DND-41 (cell line): ENCODE results near the gene COA6.
"Not testable (repeated sequence)": the region's sequence is repeated elsewhere in the genome, so short reads cannot be mapped to it uniquely, and the experiment has no call there.

Experiments used
- ATAC-seq: fragments of 200-7000 bp; cut with Tn5 transposase; 3 replicates; pipeline ENCODE4 v1.9.1; 2021; ENCODE audit warnings: low read depth; ENCODE audit not compliant: insufficient read depth
- DNase-seq: peaks from one replicate; pipeline ENCODE4 v3.0.0-alpha.2; 2020
- H2AFZ ChIP-seq: 2 replicates; pipeline ENCODE4 v1.6.0; 2012; ENCODE audit warnings: low read depth, low read length
- H3K27ac ChIP-seq: 2 replicates; pipeline ENCODE4 v1.5.1; 2012; ENCODE audit warnings: low read length, inconsistent platforms
- H3K27me3 ChIP-seq: fragments of 200-600 bp; sonication (generic); 2 replicates; pipeline ENCODE4 v1.6.0; 2012; ENCODE audit warnings: low read length, mild to moderate bottlenecking, inconsistent platforms; ENCODE audit not compliant: insufficient read depth, poor library complexity
- H3K36me3 ChIP-seq: 2 replicates; pipeline ENCODE4 v1.5.1; 2012; ENCODE audit warnings: low read length, inconsistent platforms; ENCODE audit not compliant: insufficient read depth
- H3K4me1 ChIP-seq: 2 replicates; pipeline ENCODE4 v1.5.1; 2012; ENCODE audit warnings: mild to moderate bottlenecking, low read length; ENCODE audit not compliant: insufficient read depth
- H3K4me2 ChIP-seq: 2 replicates; pipeline ENCODE4 v1.6.0; 2012; ENCODE audit warnings: mild to moderate bottlenecking, moderate library complexity, low read length, inconsistent platforms; ENCODE audit not compliant: insufficient read depth
- H3K4me3 ChIP-seq, 2 experiments: fragments of 200-600 bp in 1 of 2; shearing (Covaris generic) in 1 of 2; 2 replicates each; pipeline ENCODE4 v1.5.1; 2012 to 2016; ENCODE audit warnings: inconsistent platforms in 2 of 2, low read length in 2 of 2, mild to moderate bottlenecking in 2 of 2, low read depth in 1 of 2, moderate library complexity in 1 of 2
- H3K79me2 ChIP-seq: 2 replicates; pipeline ENCODE4 v1.6.0; 2012; ENCODE audit warnings: low read length, inconsistent platforms; ENCODE audit not compliant: insufficient read depth
- H3K9ac ChIP-seq: 2 replicates; pipeline ENCODE4 v1.6.0; 2012; ENCODE audit warnings: low read depth, mild to moderate bottlenecking, inconsistent platforms, low read length, moderate library complexity
- H3K9me3 ChIP-seq: 2 replicates; pipeline ENCODE4 v1.5.1; 2012; ENCODE audit warnings: low read length, moderate library complexity, mild to moderate bottlenecking, inconsistent platforms; ENCODE audit not compliant: insufficient read depth, severe bottlenecking
- H4K20me1 ChIP-seq: 2 replicates; pipeline ENCODE4 v1.6.0; 2012; ENCODE audit warnings: low read length; ENCODE audit not compliant: insufficient read depth
- CTCF ChIP-seq: IDR thresholded peaks from 2 replicates; pipeline ENCODE4 v1.5.1; 2012; ENCODE audit warnings: borderline replicate concordance, low read length, moderate library complexity, mild to moderate bottlenecking; ENCODE audit not compliant: poor library complexity, severe bottlenecking; ENCODE audit errors: extremely low read depth
- EZH2 ChIP-seq: IDR thresholded peaks from 3 replicates; pipeline ENCODE4 v1.6.1; 2012; ENCODE audit warnings: borderline replicate concordance, low read depth, mild to moderate bottlenecking, moderate library complexity, low read length, inconsistent platforms; ENCODE audit not compliant: severe bottlenecking

COA6 gene

GRCh38 chr1:234396871-234397270, 23.6 kb downstream of the COA6 start:
- no peak for ATAC-seq
- TF ChIP-seq EZH2: no peak
- TF ChIP-seq CTCF: no peak
- Histone ChIP-seq H3K4me2 (no peak overlapping the region), H3K4me3 (no peak overlapping the region), H3K4me1 (peaks cover 16% of the 10 kb centered on the region), H3K36me3 (peaks cover 59% of the 10 kb centered on the region), H3K79me2 (no peaks in the 10 kb centered on the region), H3K27me3 (no peaks in the 10 kb centered on the region), H2AFZ (no peak overlapping the region), H3K9ac (no peak overlapping the region), H3K27ac (no peak overlapping the region), H4K20me1 (no peaks in the 10 kb centered on the region), H3K9me3 (no peaks in the 10 kb centered on the region)
- DNase-seq: no peak

- no peak for ATAC-seq
- no peak overlapping the region for H3K4me2 ChIP-seq
- no peak overlapping the region for H3K4me3 ChIP-seq
- peaks cover 19% of the 10 kb centered on the region for H3K4me1 ChIP-seq
- H2AFZ ChIP-seq: no peak overlapping the region
- no peaks in the 10 kb centered on the region for H3K27me3 ChIP-seq
- DNase-seq: no peak
- H3K79me2 ChIP-seq: no peaks in the 10 kb centered on the region
- no peaks in the 10 kb centered on the region for H4K20me1 ChIP-seq
- H3K36me3 ChIP-seq: peaks cover 55% of the 10 kb centered on the region
- H3K9ac ChIP-seq: no peak overlapping the region
- TF ChIP-seq EZH2 (no peak), CTCF (no peak)
- no peak overlapping the region for H3K27ac ChIP-seq
- H3K9me3 ChIP-seq: no peaks in the 10 kb centered on the region
Measured at GRCh38 chr1:234397732-234398131, 24.5 kb downstream of the COA6 start.

- Histone ChIP-seq H3K4me1 (peaks cover 19% of the 10 kb centered on the region), H3K9me3 (no peaks in the 10 kb centered on the region), H3K79me2 (no peaks in the 10 kb centered on the region), H3K27ac (no peak overlapping the region), H3K4me2 (no peak overlapping the region), H2AFZ (no peak overlapping the region), H4K20me1 (no peaks in the 10 kb centered on the region), H3K36me3 (peaks cover 50% of the 10 kb centered on the region; the same call in 1 of the 2 replicates), H3K4me3 (no peak overlapping the region), H3K27me3 (no peaks in the 10 kb centered on the region), H3K9ac (no peak overlapping the region)
- no peak for TF ChIP-seq CTCF
- no peak for TF ChIP-seq EZH2
- no peak for DNase-seq
- no peak for ATAC-seq
Measured at GRCh38 chr1:234398849-234399381, 25.7 kb downstream of the COA6 start.

GRCh38 chr1:234399515-234399914, 26.3 kb downstream of the COA6 start:
- not testable (repeated sequence) for H3K4me3 ChIP-seq, H2AFZ ChIP-seq, H3K27me3 ChIP-seq, H3K9me3 ChIP-seq, H4K20me1 ChIP-seq, ATAC-seq, H3K9ac ChIP-seq, DNase-seq, H3K79me2 ChIP-seq, H3K4me2 ChIP-seq, H3K27ac ChIP-seq
- Histone ChIP-seq H3K4me1 (peaks cover 19% of the 10 kb centered on the region), H3K36me3 (peaks cover 51% of the 10 kb centered on the region; the same call in 1 of the 2 replicates)
